ENCODE measurements around the gene CLECL1.

GRCh38 chr12:9717070-9717925 lies 15.6 kb downstream of the CLECL1 start:
- no peak for TF ChIP-seq REST (IDR thresholded peaks at IDR 0.05; ENCODE audit: insufficient read depth in 1 of 2, low read depth in 2 of 2, low read length in 2 of 2)
- no peak for TF ChIP-seq POLR2AphosphoS5 (IDR thresholded peaks at IDR 0.05; ENCODE audit: low read depth, low read length)
- no peak for TF ChIP-seq SIN3A (IDR thresholded peaks at IDR 0.05; ENCODE audit: borderline replicate concordance, insufficient read depth, low read length)
